Thyroid gland (tissue), 4 donors: ENCODE data around the gene RREB1.

Experiments
- POLR2A ChIP-seq, 2 donors: fragments of 450-650 bp; IDR thresholded peaks; one replicate each; pipeline ENCODE4 v1.6.1; 2017; ENCODE audit warnings: antibody characterized with exemption in 2 of 2, mild to moderate bottlenecking in 2 of 2, moderate library complexity in 1 of 2
- TF ChIP-seq, protein P1 (sequence below), 6 experiments: fragments of 200-600 bp in 3 of 6; fragments of 450-650 bp in 3 of 6; sonication (generic) in 3 of 6; IDR thresholded peaks; one replicate each; pipeline ENCODE4 v1.5.1; 2016 to 2019; ENCODE audit warnings: antibody characterized with exemption in 6 of 6, mild to moderate bottlenecking in 2 of 6, inconsistent platforms in 1 of 6, moderate library complexity in 1 of 6

DNA sequence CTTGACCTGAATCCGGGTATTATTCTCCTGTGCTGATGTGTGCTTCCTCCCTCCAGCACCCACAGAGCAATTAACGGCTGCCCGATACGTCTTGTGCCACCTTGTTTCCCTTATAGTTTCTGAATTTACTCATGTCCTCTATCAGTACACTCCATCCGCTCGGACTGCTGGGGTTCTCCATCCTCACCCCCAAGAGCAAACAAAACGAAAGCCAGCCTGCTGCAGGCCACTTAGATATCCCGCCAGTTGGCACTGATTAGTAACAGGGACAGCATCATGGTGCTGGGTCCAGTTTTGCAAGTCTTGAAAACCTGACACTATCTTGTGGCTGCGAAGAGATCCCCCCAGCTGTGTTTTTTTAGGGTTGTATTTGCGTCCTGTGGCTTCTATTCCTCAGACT lies 133.4 kb downstream of the RREB1 start:
- no peak for TF ChIP-seq POLR2A (IDR thresholded peaks at IDR 0.05)
- TF ChIP-seq, protein P1, sequence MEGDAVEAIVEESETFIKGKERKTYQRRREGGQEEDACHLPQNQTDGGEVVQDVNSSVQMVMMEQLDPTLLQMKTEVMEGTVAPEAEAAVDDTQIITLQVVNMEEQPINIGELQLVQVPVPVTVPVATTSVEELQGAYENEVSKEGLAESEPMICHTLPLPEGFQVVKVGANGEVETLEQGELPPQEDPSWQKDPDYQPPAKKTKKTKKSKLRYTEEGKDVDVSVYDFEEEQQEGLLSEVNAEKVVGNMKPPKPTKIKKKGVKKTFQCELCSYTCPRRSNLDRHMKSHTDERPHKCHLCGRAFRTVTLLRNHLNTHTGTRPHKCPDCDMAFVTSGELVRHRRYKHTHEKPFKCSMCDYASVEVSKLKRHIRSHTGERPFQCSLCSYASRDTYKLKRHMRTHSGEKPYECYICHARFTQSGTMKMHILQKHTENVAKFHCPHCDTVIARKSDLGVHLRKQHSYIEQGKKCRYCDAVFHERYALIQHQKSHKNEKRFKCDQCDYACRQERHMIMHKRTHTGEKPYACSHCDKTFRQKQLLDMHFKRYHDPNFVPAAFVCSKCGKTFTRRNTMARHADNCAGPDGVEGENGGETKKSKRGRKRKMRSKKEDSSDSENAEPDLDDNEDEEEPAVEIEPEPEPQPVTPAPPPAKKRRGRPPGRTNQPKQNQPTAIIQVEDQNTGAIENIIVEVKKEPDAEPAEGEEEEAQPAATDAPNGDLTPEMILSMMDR (IDR thresholded peaks at IDR 0.05): no peak
